Activated effector memory CD4-positive, alpha-beta T cell treated with Interleukin-2 at 50 U/mL for 16 hours (primary cell): ENCODE data around the gene RNPS1.
"Not testable (repeated sequence)": the region's sequence is repeated elsewhere in the genome, so short reads cannot be mapped to it uniquely, and the experiment has no call there.

Experiments used
- DNase-seq: peaks from one replicate; pipeline ENCODE4 v3.0.0-alpha.2; 2020

RNPS1 gene

DNA sequence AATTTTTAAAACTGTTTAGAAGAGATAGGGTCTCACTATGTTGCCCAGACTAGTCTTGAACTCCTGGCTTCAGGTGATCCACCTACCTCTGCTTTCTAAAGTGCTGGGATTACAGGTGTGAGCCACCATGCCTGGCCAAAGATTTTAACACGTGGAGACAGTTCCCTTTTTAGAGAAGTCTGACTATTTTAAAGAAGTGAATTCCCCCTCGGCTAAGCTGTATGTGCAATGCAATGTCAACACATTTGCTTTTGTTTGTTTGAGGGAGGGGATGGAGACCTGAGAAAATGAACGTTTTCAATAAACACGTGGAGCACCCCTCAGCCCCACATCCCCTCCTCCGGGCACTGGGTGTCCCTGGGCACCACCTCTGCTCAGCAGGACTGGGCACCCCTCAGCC is 14.3 kb upstream of the RNPS1 start:
- DNase-seq, result no peak

- no peak for DNase-seq
Measured at GRCh38 chr16:2280981-2281542, 13.1 kb upstream of the RNPS1 start.

- DNase-seq, result no peak
Measured at GRCh38 chr16:2280461-2280860, 12.5 kb upstream of the RNPS1 start.

DNA sequence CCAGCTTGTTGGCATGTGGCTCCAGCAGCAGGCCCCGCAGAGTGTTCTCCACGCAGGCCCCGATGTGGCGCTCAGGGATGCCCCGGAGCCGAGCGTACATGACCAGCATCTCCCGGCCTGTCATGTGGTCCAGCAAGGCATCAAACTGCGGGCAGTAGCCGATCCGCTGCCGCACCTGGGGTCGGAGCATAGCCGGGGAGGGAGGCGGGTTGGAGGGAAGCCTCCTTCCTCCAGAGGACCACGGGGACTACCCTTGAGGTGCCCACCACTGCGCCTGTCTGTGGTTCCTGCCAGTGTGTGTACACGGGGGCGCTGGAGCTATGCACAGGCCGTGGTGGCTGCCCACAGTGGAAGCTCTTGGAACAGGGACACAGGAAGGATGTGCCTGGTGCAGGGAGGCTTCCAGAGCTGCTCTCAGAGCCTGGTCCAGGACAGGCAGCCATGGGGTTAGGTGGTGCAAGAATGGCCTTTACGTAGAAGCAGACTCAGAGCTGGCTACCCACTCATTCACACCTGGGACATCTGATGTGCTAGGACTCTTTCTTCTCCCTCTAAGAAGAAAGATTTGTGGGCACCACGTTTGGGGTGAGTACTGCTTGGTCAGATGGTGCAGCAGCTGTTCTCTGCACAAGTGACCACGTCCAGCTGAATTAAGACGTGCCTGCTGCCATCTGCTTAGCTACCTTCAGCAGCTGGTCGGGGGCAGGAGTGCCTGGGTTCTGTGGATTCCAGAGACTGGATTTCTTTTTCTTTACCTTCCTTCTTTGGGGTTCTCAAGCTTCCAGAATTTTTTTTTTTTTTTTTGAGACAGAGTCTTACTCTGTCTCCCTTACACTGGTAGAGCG is 11.3 kb upstream of the RNPS1 start:
- DNase-seq, result no peak

GRCh38 chr16:2278272-2278608 is 10.3 kb upstream of the RNPS1 start:
- no peak for DNase-seq

DNA sequence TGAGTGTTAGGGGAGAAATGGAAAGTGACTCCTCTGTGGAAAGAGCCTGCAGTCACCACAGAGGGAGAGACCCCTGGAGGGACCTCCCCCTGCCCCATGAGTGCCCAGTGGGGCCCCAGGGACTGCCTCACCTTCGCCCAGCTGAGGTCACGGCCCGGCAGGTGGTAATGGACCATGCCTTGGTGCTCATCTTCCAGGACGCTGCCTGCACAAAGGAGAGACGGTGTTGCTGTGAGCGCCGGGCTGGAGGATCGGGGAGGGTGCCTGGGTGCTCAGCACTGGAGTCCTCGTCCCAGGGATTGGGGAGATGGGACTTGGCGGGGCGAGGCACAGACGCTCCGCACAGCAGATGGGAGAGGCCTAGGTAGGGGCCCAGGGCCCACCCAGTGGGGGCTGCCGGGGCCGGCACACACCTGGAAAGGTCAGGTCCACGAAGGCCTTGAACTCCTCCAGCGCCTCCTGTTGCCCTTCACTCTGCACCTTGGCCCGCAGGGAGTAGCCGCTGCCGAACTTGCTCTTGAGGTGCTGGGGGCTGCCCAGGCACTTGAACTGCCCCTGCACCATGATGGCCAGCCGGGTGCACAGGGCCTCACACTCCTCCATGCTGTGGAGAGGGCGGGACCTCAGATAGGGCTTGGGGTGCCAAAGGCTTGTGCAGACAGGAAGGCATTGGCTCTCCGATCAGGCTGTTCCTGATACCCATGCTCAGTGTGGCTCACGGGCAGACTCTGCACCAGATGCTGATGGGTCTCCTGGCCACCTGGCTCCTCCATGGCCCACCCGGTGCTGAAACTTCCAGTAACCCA is 9.7 kb upstream of the RNPS1 start:
- DNase-seq, result no peak

- DNase-seq, result no peak
Measured at GRCh38 chr16:2276368-2277195, 8.7 kb upstream of the RNPS1 start.

GRCh38 chr16:2275476-2276367 is 7.8 kb upstream of the RNPS1 start:
- DNase-seq, result no peak

GRCh38 chr16:2273931-2274330 is 6.0 kb upstream of the RNPS1 start:
- no peak for DNase-seq

- DNase-seq, result no peak
Measured at GRCh38 chr16:2273484-2273883, 5.6 kb upstream of the RNPS1 start.

GRCh38 chr16:2271848-2272461 is 4.0 kb upstream of the RNPS1 start:
- no peak for DNase-seq

- no peak for DNase-seq
Measured at GRCh38 chr16:2270588-2271470, 2.9 kb upstream of the RNPS1 start.

- DNase-seq, result no peak
Measured at GRCh38 chr16:2270070-2270462, 2.1 kb upstream of the RNPS1 start.

GRCh38 chr16:2267505-2267912 is 417 bp downstream of the RNPS1 start:
- DNase-seq, result not testable (repeated sequence)

- not testable (repeated sequence) for DNase-seq
Measured at GRCh38 chr16:2266887-2267286, 1.0 kb downstream of the RNPS1 start.

GRCh38 chr16:2263026-2263425 is 4.9 kb downstream of the RNPS1 start:
- not testable (repeated sequence) for DNase-seq

DNA sequence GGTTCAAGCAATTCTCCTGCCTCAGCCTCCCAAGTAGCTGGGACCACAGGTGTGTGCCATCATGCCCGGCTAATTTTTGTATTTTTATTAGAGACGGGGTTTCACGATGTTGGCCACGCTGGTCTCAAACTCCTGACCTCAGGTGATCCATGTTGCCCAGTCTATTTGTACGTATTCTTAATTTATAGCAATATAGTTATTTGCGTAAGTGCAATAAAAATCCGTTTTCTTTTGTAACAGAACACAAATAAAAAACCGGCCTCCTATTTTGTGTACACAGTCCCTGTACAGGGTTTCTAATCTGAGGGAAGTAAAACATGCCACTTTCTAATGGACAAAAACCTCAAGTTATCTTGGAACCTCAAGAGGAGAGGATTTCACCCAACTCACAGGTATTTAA is 7.7 kb downstream of the RNPS1 start:
- DNase-seq, result no peak

- not testable (repeated sequence) for DNase-seq
Measured at GRCh38 chr16:2258530-2258929, 9.4 kb downstream of the RNPS1 start.

GRCh38 chr16:2257726-2258125 is 10.2 kb downstream of the RNPS1 start:
- no peak for DNase-seq

DNA sequence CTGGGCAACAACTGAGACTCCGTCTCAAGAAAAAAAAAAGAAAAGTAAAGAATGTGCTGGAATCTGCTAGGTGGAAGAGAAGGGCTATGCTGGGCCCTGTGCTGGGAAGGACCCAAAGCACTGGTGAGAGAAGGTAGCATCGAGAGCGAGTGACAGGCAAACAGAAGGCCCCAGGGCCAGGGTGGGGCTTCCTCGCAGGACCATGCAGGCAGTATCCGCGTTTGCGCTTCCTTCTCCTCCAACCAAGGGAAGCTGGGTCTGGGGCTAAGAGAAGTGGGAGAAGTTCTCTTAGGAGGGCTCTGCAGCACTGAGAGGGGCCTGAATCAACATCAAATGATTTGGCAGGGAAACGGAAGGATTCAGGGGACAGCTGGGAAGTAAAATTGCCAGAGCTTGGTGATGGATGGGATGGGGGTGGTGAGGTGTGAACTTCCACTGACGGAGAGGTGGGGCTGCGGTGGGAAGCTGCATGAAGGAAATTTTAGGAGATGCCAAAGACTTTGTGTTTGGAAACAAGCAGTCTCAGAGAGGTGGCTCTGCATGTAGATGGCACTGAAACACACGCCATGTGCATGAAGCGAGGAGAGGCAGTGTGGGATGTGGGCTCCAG is 11.3 kb downstream of the RNPS1 start:
- DNase-seq, result no peak
